B cell (primary cell): ENCODE data around the gene TEAD1. TPM values are rescaled to one million over a fixed set of nuclear protein-coding genes. Genes with fewer than 3 reads are reported as not detected.
A peak's percentile ranks its signal among the peaks of the same experiment; 100 is the strongest.

Experiments
- ATAC-seq: fragments of 200-7000 bp; cut with Tn5 transposase; one replicate; pipeline ENCODE4 v1.10.0; 2021; ENCODE audit warnings: low read depth, mild to moderate bottlenecking, moderate number of reproducible peaks, moderate library complexity
- CTCF ChIA-PET: fragments of 350-600 bp; sonication (Branson Sonifier 250); formaldehyde crosslinking; loops from one replicate; lab custom pipeline; 2021; ENCODE audit warnings: antibody characterized with exemption, inconsistent platforms; lab: Charles Lee
- POLR2A ChIA-PET: fragments of 350-600 bp; sonication (Branson Sonifier 250); formaldehyde crosslinking; loops from one replicate; lab custom pipeline; 2021; ENCODE audit warnings: antibody characterized with exemption; lab: Charles Lee
- DNase-seq: peaks from one replicate; pipeline ENCODE4 v3.0.0; 2013
- H2AFZ ChIP-seq: 2 replicates; pipeline ENCODE4 v1.6.1; 2012; ENCODE audit warnings: mild to moderate bottlenecking, low read depth, low read length; ENCODE audit not compliant: insufficient read depth, poor library complexity, severe bottlenecking
- H3K27ac ChIP-seq, 2 donors: 1 replicate in 1 of 2; 2 replicates in 1 of 2; pipeline ENCODE4 v1.5.1; 2012 to 2013; ENCODE audit warnings: low read length in 2 of 2, mild to moderate bottlenecking in 2 of 2, moderate library complexity in 1 of 2
- H3K27me3 ChIP-seq, 4 experiments: fragments of 200-600 bp in 1 of 4; sonication (generic) in 1 of 4; replicated peaks in 1 of 4; 1 replicate in 2 of 4; 2 replicates in 2 of 4; pipeline versions ENCODE4 v1.6.1 to v1.7.0; 2013 to 2016; ENCODE audit warnings: low read length in 3 of 4, mild to moderate bottlenecking in 2 of 4, mixed read lengths in 1 of 4, moderate library complexity in 1 of 4; ENCODE audit not compliant: insufficient read depth in 4 of 4, control insufficient read depth in 3 of 4; ENCODE audit errors: control extremely low read depth in 1 of 4
- H3K36me3 ChIP-seq, 2 experiments: replicated peaks in 1 of 2; 1 replicate in 1 of 2; 2 replicates in 1 of 2; pipeline versions ENCODE4 v1.6.1 to v1.7.1; 2013; ENCODE audit warnings: low read length in 1 of 2; ENCODE audit not compliant: insufficient read depth in 2 of 2, control insufficient read depth in 1 of 2; ENCODE audit errors: control extremely low read depth in 1 of 2, extremely low read depth in 1 of 2
- H3K4me1 ChIP-seq, 2 donors: fragments of 200-600 bp in 1 of 2; sonication (generic) in 1 of 2; 1 replicate in 1 of 2; 2 replicates in 1 of 2; pipeline versions ENCODE4 v1.5.1 to v1.6.1; 2013 to 2017; ENCODE audit warnings: low read length in 2 of 2; ENCODE audit not compliant: control insufficient read depth in 2 of 2, insufficient read depth in 2 of 2
- H3K4me2 ChIP-seq: replicated peaks from 2 replicates; pipeline ENCODE3; 2012; ENCODE audit warnings: mild to moderate bottlenecking, low read depth, low read length; ENCODE audit not compliant: poor library complexity, severe bottlenecking
- H3K4me3 ChIP-seq, 5 experiments: fragments of 200-600 bp in 1 of 5; sonication (generic) in 1 of 5; 1 replicate in 3 of 5; 2 replicates in 2 of 5; pipeline versions ENCODE4 v1.5.1 to v1.7.0; 2011 to 2016; ENCODE audit warnings: low read length in 4 of 5, mild to moderate bottlenecking in 4 of 5, low read depth in 2 of 5, control low read depth in 1 of 5, moderate library complexity in 1 of 5; ENCODE audit not compliant: insufficient read depth in 1 of 5; ENCODE audit errors: control extremely low read depth in 1 of 5, extremely low read depth in 1 of 5
- H3K79me2 ChIP-seq: fragments of 200-600 bp; sonication (generic); one replicate; pipeline ENCODE4 v1.6.0; 2016; ENCODE audit warnings: low read length; ENCODE audit not compliant: control insufficient read depth, insufficient read depth
- H3K9ac ChIP-seq: fragments of 200-600 bp; sonication (generic); 2 replicates; pipeline ENCODE4 v1.6.1; 2017; ENCODE audit warnings: mild to moderate bottlenecking, low read length, moderate library complexity
- H3K9me3 ChIP-seq, 3 donors: one replicate each; pipeline versions ENCODE4 v1.6.1 to v1.7.1; 2013; ENCODE audit warnings: low read length in 2 of 3; ENCODE audit not compliant: control insufficient read depth in 2 of 3, insufficient read depth in 1 of 3; ENCODE audit errors: control extremely low read depth in 1 of 3
- H4K20me1 ChIP-seq: 2 replicates; pipeline ENCODE4 v1.6.0; 2012; ENCODE audit warnings: mild to moderate bottlenecking, low read length; ENCODE audit not compliant: insufficient read depth, control insufficient read depth, poor library complexity, severe bottlenecking
- H3K27ac Mint-ChIP-seq: one replicate; pipeline ENCODE4 v1.8.0; 2021; ENCODE audit warnings: mixed read lengths
- H3K27me3 Mint-ChIP-seq: one replicate; pipeline ENCODE4 v1.8.0; 2021; ENCODE audit warnings: mixed read lengths
- H3K4me1 Mint-ChIP-seq: one replicate; pipeline ENCODE4 v1.8.0; 2021; ENCODE audit warnings: mixed read lengths
- H3K4me3 Mint-ChIP-seq: one replicate; pipeline ENCODE4 v1.8.0; 2021; ENCODE audit warnings: mixed read lengths
- H3K9me3 Mint-ChIP-seq: one replicate; pipeline ENCODE4 v1.8.0; 2022; ENCODE audit warnings: mixed read lengths; ENCODE audit not compliant: insufficient read depth
- EZH2 ChIP-seq: IDR thresholded peaks from 2 replicates; pipeline ENCODE4 v1.6.1; 2012; ENCODE audit warnings: borderline replicate concordance, low read depth, mild to moderate bottlenecking, moderate library complexity, low read length; ENCODE audit not compliant: insufficient read depth, poor library complexity, severe bottlenecking
- WGBS: methylation state at CpG from one replicate; pipeline ENCODE4 v1.1.5; 2013; ENCODE audit warnings: missing lambda C conversion rate; ENCODE audit not compliant: insufficient coverage; 5-methylcytosine and 5-hydroxymethylcytosine counted together
- intact Hi-C: fragments of 100-400 bp; cut with micrococcal nuclease; formaldehyde crosslinking; loops from one replicate; pipeline ENCODE4 v1.10.0; 2022
- polyA plus RNA-seq: library from polyadenylated mRNA; depleted of rRNA; stranded (reverse); fragments of >200 nt; gene quantifications from 2 replicates; pipeline ENCODE4 v1.2.3, GENCODE V29; 2012
- total RNA-seq, 2 donors: library from RNA; stranded (reverse); fragments of 120-200 nt in 1 of 2; gene quantifications; 1 replicate in 1 of 2; 2 replicates in 1 of 2; pipeline versions ENCODE4 v1.2.3 to v1.2.4, GENCODE V29; 2013 to 2022
- TF ChIP-seq, protein P1 (sequence below): fragments of 200-600 bp; IDR thresholded peaks from one replicate; pipeline ENCODE4 v1.8.0; 2022; ENCODE audit warnings: antibody characterized with exemption, mild to moderate bottlenecking

The TEAD1 gene
- total and polyA plus RNA-seq, 2 donors (not counting 1 experiment from before 2014, with no cell fraction given) = 0.30 TPM; not detected in 1

DNA sequence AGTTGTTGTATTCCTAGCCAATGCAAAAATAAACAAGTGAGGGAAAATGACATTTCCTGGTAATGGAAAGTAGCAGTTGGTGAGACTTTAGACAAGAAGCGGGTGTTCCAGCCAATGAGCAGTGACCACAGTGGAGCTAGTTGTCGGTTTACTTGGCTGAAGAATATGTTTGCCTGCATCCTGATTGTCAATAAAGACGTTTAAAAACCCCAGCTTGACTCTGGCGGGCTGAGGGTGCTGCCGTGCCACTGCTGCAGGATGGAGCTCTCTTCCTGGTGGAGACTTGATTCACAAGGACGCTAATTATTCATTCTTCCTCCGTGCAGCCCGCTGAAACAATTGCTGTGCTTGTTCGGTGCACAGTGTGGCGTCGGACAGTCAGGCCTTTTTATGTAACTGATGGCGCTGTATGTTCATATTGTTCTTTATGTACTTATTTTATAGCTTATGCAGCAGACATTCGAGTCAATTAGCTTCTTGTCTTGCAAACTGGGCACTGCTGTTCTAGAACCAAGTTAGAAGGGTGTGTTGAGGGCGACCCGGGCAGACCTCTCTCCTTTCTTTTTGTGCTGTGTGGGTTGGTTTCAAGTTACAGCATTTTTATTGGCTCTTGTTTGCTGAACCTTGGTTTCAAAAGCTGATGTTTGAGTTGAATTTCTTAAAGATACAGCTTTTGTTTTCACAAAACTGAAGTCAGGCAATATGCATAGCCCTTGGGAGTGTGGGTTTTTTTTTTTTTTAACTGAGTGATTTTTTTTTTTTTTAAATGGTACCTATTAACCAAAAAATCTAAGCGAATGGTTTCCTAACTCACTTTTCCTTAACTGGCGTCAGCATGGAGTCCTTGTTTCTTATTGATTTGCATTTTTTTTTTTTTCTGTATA, 153.9 kb downstream of the TEAD1 start:
- ChIA-PET CTCF (no interaction called here), POLR2A (no interaction called here)
- Mint-ChIP-seq H3K9me3 (no peaks in the 10 kb centered on the region), H3K4me1 (peaks cover 9% of the 10 kb centered on the region), H3K4me3 (no peak overlapping the region), H3K27ac (no peak overlapping the region), H3K27me3 (peaks cover 52% of the 10 kb centered on the region)
- Histone ChIP-seq H3K36me3 (no peaks in the 10 kb centered on the region), H4K20me1 (no peaks in the 10 kb centered on the region), H3K27me3 (peaks cover 0 to 18% (median 14%) of the 10 kb centered on the region in 4 experiments), H3K79me2 (no peaks in the 10 kb centered on the region), H3K4me1 (peaks cover 0 to 5% of the 10 kb centered on the region in 2 donors), H3K4me2 (no peak overlapping the region), H3K9ac (no peak overlapping the region), H3K27ac (no peak overlapping the region), H3K4me3 (no peak overlapping the region), H3K9me3 (peaks cover 0 to 3% (median 0%) of the 10 kb centered on the region in 3 donors), H2AFZ (peak overlapping the region; percentile 21)
- intact Hi-C loops = no loop called here
- ATAC-seq (no peak), DNase-seq (no peak)
- TF ChIP-seq, protein P1, sequence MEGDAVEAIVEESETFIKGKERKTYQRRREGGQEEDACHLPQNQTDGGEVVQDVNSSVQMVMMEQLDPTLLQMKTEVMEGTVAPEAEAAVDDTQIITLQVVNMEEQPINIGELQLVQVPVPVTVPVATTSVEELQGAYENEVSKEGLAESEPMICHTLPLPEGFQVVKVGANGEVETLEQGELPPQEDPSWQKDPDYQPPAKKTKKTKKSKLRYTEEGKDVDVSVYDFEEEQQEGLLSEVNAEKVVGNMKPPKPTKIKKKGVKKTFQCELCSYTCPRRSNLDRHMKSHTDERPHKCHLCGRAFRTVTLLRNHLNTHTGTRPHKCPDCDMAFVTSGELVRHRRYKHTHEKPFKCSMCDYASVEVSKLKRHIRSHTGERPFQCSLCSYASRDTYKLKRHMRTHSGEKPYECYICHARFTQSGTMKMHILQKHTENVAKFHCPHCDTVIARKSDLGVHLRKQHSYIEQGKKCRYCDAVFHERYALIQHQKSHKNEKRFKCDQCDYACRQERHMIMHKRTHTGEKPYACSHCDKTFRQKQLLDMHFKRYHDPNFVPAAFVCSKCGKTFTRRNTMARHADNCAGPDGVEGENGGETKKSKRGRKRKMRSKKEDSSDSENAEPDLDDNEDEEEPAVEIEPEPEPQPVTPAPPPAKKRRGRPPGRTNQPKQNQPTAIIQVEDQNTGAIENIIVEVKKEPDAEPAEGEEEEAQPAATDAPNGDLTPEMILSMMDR = no peak
- no peak for TF ChIP-seq EZH2
- 10% methylated on average over 9 of the region's 17 CpGs for WGBS

DNA sequence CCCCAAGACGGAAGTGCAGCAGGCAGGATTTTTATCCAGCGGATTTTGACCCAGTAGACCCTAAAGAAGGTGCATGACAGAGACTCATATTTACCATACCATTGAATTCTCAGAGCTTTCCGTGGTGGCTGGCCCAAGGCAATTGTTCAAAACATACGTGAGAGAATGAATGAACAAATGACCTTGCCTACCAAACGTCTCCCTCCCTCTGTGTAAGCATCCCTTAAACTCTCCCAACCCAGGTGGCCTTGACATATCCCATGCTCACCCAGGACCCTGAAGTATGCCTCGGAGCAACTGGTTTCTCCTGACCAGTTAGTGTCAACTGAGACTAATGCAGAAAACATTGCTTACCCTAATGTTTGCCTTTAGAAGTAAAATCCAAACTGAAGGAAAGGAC, 154.9 kb downstream of the TEAD1 start:
- DNase-seq (no peak), ATAC-seq (no peak)
- Histone ChIP-seq H2AFZ (no peak overlapping the region), H3K9me3 (peaks cover 0 to 3% (median 0%) of the 10 kb centered on the region in 3 donors), H3K4me1 (peaks cover 0 to 5% of the 10 kb centered on the region in 2 donors), H3K4me2 (no peak overlapping the region), H3K27me3 (peaks cover 0 to 18% (median 14%) of the 10 kb centered on the region in 4 experiments), H3K27ac (no peak overlapping the region), H3K79me2 (no peaks in the 10 kb centered on the region), H3K4me3 (no peak overlapping the region), H3K36me3 (no peaks in the 10 kb centered on the region), H3K9ac (no peak overlapping the region), H4K20me1 (no peaks in the 10 kb centered on the region)
- intact Hi-C loops = no loop called here
- no peak for TF ChIP-seq EZH2
- TF ChIP-seq, protein P1 = no peak
- Mint-ChIP-seq H3K4me1 (peaks cover 9% of the 10 kb centered on the region), H3K27ac (no peak overlapping the region), H3K27me3 (peaks cover 52% of the 10 kb centered on the region), H3K9me3 (no peaks in the 10 kb centered on the region), H3K4me3 (no peak overlapping the region)
- CTCF ChIA-PET = no interaction called here
- POLR2A ChIA-PET = no interaction called here
- 18% methylated on average over 5 of the region's 6 CpGs for WGBS
